Kidney epithelial cell (primary cell): ENCODE data around the gene KIF26B. TPM values are rescaled to one million over a fixed set of nuclear protein-coding genes. Genes with fewer than 3 reads are reported as not detected.
"Not testable (repeated sequence)": the region's sequence is repeated elsewhere in the genome, so short reads cannot be mapped to it uniquely, and the experiment has no call there.

Experiments used
- DNase-seq: peaks from one replicate; pipeline ENCODE4 v3.0.0-alpha.2; 2010; ENCODE audit warnings: low read depth
- H3K27me3 ChIP-seq: 2 replicates; pipeline ENCODE4 v1.6.0; 2011; ENCODE audit warnings: low read length; ENCODE audit not compliant: control insufficient read depth, insufficient read depth
- H3K36me3 ChIP-seq: 2 replicates; pipeline ENCODE4 v1.5.1; 2011; ENCODE audit warnings: low read length; ENCODE audit not compliant: control insufficient read depth, insufficient read depth
- H3K4me3 ChIP-seq: 2 replicates; pipeline ENCODE4 v1.5.1; 2011; ENCODE audit warnings: low read depth, mild to moderate bottlenecking, control low read depth, low read length
- total RNA-seq: library from RNA; depleted of rRNA; stranded (reverse); fragments of >200 nt; gene quantifications from 2 replicates; pipeline ENCODE4 v1.2.3, GENCODE V29; 2015
- TF ChIP-seq, protein P1 (sequence below): IDR thresholded peaks from 2 replicates; pipeline ENCODE4 v1.5.1; 2011; ENCODE audit warnings: mild to moderate bottlenecking, moderate library complexity, low read length, control low read depth, inconsistent platforms; ENCODE audit not compliant: insufficient read depth, poor library complexity, severe bottlenecking

KIF26B gene
- total RNA-seq, 1 donor from 2014 or later: 14.6 TPM

- TF ChIP-seq, protein P1, sequence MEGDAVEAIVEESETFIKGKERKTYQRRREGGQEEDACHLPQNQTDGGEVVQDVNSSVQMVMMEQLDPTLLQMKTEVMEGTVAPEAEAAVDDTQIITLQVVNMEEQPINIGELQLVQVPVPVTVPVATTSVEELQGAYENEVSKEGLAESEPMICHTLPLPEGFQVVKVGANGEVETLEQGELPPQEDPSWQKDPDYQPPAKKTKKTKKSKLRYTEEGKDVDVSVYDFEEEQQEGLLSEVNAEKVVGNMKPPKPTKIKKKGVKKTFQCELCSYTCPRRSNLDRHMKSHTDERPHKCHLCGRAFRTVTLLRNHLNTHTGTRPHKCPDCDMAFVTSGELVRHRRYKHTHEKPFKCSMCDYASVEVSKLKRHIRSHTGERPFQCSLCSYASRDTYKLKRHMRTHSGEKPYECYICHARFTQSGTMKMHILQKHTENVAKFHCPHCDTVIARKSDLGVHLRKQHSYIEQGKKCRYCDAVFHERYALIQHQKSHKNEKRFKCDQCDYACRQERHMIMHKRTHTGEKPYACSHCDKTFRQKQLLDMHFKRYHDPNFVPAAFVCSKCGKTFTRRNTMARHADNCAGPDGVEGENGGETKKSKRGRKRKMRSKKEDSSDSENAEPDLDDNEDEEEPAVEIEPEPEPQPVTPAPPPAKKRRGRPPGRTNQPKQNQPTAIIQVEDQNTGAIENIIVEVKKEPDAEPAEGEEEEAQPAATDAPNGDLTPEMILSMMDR: no peak
- no peak for DNase-seq
- H3K4me3 ChIP-seq: no peak overlapping the region
- H3K27me3 ChIP-seq: no peaks in the 10 kb centered on the region
- no peaks in the 10 kb centered on the region for H3K36me3 ChIP-seq
Observed at GRCh38 chr1:245348626-245349025, 193.8 kb downstream of the KIF26B start.

- H3K27me3 ChIP-seq: no peaks in the 10 kb centered on the region
- TF ChIP-seq, protein P1: no peak
- no peaks in the 10 kb centered on the region for H3K36me3 ChIP-seq
- no peak overlapping the region for H3K4me3 ChIP-seq
- DNase-seq: no peak
Observed at GRCh38 chr1:245353411-245353810, 198.6 kb downstream of the KIF26B start.

DNA sequence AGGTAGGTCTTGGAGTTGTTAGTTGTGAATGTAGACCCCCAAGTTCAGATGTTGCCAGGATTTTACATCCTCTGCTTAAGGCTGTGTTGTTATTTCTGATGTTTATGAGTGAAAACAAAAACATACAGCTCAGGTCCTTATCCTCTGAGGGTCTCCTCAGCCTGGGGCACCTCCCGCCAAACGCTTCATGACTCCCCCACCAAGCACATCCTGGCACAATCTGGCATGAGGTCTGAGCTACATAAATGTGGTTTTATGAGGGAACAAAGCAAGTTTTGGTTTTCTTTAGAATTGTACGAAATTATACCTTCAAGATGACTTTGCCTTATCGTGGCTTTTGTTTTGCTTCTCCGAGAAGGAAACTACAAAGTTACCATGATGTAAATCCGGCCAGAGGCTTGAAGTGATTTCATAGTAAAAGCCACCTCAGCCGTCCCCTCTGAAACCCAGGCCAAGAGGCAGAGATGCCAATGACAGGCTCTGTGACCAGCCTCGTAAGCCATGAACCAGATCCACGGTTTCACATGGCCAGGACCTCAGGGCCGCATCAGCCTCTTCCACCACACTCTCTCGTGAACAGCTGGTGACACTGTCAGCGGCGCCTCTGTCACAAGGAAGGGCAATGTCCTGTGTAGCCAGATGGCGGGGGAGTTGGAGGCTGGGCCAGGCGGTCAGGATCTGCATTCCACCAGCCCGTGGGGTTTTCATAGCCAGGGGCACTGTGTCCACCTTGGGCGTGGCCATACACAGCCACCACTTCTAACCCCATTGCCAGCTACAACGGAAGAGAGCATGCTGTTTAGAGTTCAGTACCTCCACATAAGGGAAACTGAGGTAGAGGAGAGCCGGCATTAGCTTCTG, 199.4 kb downstream of the KIF26B start:
- TF ChIP-seq, protein P1: no peak
- no peak for DNase-seq
- Histone ChIP-seq H3K4me3 (no peak overlapping the region), H3K36me3 (no peaks in the 10 kb centered on the region), H3K27me3 (no peaks in the 10 kb centered on the region)

DNA sequence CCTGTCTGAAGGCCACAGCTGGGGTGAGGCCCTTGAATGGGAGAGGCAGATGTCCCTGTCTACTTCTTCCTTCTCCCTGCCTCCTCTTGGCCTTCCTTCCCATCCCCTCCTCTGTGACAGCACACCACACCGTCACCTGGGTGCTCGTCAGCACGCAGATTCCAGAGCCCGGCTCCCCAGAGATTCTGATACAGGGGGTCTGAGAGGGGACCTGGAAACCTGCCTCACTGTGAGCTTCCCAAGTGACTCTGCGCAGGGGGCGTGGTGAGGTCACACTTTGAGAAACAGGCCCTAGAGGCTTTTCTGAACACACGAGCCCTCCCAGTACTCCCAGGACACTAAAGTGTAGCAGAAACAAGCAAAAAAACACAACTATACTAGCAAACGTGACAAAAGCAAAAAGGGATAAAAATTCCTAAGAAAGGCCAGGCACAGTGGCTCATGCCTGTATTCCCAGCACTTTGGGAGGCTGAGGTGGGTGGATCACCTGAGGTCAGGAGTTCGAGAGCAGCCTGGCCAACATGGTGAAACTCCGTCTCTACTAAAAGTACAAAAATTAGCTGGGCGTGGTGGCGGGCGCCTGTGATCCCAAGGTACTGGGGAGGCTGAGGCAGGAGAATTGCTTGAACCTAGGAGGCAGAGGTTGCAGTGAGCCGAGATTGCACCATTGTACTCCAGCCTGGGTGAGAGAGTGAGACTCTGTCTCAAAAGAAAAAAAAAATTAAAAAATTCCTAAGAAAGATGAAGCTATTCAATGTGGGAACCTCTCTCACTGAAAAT, 201.3 kb downstream of the KIF26B start:
- H3K4me3 ChIP-seq, H3K36me3 ChIP-seq, H3K27me3 ChIP-seq, DNase-seq: not testable (repeated sequence)

DNA sequence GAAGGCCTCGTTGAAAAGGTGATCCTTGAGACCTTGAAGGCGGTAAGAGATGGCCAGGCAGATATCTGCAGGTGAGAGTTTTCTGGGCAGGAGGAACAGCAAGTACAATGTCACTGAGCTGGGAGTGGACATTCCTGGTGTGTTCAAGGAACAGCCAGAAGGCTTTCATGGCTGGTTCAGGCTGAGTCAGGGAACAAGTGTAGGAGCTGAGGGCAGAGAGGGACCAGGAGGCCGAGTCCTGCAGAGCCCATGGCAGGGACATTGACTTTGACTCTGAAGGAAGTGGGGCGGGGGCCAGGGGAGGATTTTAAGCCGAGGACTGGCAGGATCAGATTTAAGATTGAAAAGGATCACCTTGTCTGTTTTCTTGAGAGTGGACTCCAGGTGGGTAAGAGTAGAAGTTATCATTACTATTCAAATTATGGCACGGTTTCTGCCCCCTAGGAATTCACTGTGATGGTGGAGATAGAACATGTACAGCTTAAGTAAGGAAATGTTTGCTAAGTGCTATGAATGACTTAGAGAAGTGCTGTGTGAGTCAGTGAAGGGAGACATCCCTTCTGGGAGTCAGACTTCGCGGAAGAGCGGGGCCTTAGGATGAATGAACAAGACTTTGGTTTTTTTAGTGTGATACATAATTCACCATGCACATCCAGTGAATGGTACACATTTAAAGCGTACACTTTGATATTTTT, 202.3 kb downstream of the KIF26B start:
- H3K36me3 ChIP-seq: no peaks in the 10 kb centered on the region
- no peak overlapping the region for H3K4me3 ChIP-seq
- TF ChIP-seq, protein P1: no peak
- no peaks in the 10 kb centered on the region for H3K27me3 ChIP-seq
- DNase-seq: peak; percentile 74

DNA sequence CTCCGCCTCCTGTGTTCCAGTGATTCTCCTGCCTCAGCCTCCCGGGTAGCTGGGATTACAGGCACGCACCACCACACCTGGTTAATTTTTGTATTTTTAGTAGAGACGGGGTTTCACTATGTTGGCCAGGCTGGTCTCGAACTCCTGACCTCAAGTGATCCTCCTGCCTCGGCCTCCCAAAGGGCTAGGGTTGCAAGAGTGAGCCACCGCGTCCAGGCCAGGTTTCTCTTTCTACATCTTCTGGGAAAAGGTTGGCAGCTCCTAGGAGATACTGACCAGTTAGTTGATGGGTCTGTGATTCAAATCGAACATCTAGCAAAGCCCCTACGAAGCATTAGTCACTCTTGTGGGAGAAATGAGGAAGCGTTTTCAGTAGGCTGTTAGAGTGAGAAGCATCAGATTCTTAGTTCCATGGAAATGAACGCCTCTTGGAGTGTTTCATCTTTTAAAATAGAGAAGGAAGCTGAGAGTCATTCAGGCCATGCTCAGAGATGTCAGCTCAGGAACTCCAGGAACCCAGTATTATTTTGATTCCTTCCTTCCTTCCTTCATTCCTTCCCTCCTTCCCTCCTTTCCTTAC, 204.4 kb downstream of the KIF26B start:
- H3K36me3 ChIP-seq, H3K27me3 ChIP-seq, DNase-seq, H3K4me3 ChIP-seq: not testable (repeated sequence)
